Psoas muscle (tissue), 8 donors: ENCODE measurements around the gene TPO. TPM values are rescaled to one million over a fixed set of nuclear protein-coding genes. Genes with fewer than 3 reads are reported as not detected.

Experiments used
- ATAC-seq, 4 donors: fragments of 200-7000 bp; cut with Tn5 transposase; one replicate each; pipeline ENCODE4 v1.9.1; 2020; ENCODE audit warnings: moderate library complexity in 3 of 4, mild to moderate bottlenecking in 2 of 4
- DNase-seq, 2 donors: peaks; one replicate each; pipeline ENCODE4 v3.0.0-alpha.2; 2020
- H3K27ac ChIP-seq: fragments of 200-600 bp; one replicate; pipeline ENCODE4 v1.8.0; 2022
- H3K27me3 ChIP-seq, 3 donors: fragments of 200-600 bp in 1 of 3; one replicate each; pipeline versions ENCODE4 v1.6.1 to v1.8.0; 2013 to 2022; ENCODE audit warnings: low read length in 2 of 3, mild to moderate bottlenecking in 2 of 3, moderate library complexity in 1 of 3; ENCODE audit not compliant: insufficient read depth in 3 of 3
- H3K36me3 ChIP-seq, 2 donors: fragments of 200-600 bp in 1 of 2; one replicate each; pipeline versions ENCODE4 v1.6.1 to v1.8.0; 2013 to 2022; ENCODE audit warnings: low read depth in 1 of 2, mild to moderate bottlenecking in 1 of 2, moderate library complexity in 1 of 2; ENCODE audit not compliant: insufficient read depth in 1 of 2
- H3K4me1 ChIP-seq: fragments of 200-600 bp; one replicate; pipeline ENCODE4 v1.8.0; 2022
- H3K4me3 ChIP-seq: fragments of 200-600 bp; one replicate; pipeline ENCODE4 v1.8.0; 2022; ENCODE audit warnings: mild to moderate bottlenecking
- H3K9me3 ChIP-seq: fragments of 200-600 bp; one replicate; pipeline ENCODE4 v1.8.0; 2022
- WGBS, 3 donors: extraction: QIAGEN DNeasy Blood & Tissue Kit; methylation state at CpG; one replicate each; pipeline versions ENCODE4 v1.1.6 to v1.1.7; 2013; 5-methylcytosine and 5-hydroxymethylcytosine counted together
- intact Hi-C, 2 donors: fragments of 100-400 bp; cut with DNase I; formaldehyde crosslinking; loops; one replicate each; pipeline versions ENCODE4 v1.11.0 to v1.14.2; 2022
- polyA plus RNA-seq, 3 donors: library from polyadenylated mRNA; stranded (reverse); fragments of 200-250 nt; gene quantifications; one replicate each; pipeline ENCODE4 v1.2.3, GENCODE V29; 2013
- total RNA-seq, 4 donors: library from RNA; stranded (reverse); fragmentation: NEBNext Ultra II Directional in 2 of 4; extraction: Animal tissue kit (Norgen Biotek cat#: 25700) in 2 of 4; gene quantifications; one replicate each; pipeline versions ENCODE4 v1.2.1 to v1.2.4, GENCODE V29; 2021 to 2023
- TF ChIP-seq, protein P1 (sequence below): fragments of 200-600 bp; IDR thresholded peaks from one replicate; pipeline ENCODE4 v1.8.0; 2022; ENCODE audit warnings: antibody characterized with exemption
- donor health status: healthy with polysubstance abuse.
- donor health status: DM: no; HTN: no; CAD: no; lungs with moderate emphysema.
- donor health status: Bipolar disorder and iron deficiency.
- donor health status: healthy.
- donor health status: DM: yes; HTN: yes; CAD: no.
- donor health status: DM: no; HTN: no; CAD: no.
- donor health status: DM: no; HTN: no; CAD: no.
- donor health status: DM: yes; HTN: yes; CAD: no.

Gene TPO
- total and polyA plus RNA-seq, 7 donors = 2.1 to 4.5 (median 3.8) TPM

DNA sequence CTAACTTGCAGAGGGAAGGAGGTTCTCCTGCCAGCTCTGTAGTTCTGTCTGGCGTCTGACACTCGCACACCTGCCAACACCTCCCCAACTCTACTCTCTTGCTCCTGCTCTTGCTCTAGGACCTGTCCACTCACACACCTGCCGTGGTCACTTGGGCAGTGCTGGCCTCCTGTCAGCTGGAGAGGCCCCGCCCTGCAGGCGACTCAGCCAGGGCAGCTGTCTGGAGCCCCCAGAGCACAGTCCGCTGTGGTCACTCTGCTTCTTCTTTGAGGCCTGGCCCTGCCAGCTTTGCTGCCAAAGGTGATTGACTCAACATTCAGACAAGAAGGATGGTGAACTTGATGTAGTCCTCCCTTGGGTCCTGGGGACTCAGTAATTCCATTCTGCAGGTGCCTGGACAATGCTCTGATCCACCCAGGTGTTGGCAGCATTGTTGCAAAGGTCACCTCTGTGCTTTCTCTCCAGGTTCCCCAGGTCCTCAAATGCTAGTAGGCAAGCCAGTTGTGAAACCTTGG, 18.7 kb downstream of the TPO start:
- H3K4me3 ChIP-seq = no peak overlapping the region
- TF ChIP-seq, protein P1, sequence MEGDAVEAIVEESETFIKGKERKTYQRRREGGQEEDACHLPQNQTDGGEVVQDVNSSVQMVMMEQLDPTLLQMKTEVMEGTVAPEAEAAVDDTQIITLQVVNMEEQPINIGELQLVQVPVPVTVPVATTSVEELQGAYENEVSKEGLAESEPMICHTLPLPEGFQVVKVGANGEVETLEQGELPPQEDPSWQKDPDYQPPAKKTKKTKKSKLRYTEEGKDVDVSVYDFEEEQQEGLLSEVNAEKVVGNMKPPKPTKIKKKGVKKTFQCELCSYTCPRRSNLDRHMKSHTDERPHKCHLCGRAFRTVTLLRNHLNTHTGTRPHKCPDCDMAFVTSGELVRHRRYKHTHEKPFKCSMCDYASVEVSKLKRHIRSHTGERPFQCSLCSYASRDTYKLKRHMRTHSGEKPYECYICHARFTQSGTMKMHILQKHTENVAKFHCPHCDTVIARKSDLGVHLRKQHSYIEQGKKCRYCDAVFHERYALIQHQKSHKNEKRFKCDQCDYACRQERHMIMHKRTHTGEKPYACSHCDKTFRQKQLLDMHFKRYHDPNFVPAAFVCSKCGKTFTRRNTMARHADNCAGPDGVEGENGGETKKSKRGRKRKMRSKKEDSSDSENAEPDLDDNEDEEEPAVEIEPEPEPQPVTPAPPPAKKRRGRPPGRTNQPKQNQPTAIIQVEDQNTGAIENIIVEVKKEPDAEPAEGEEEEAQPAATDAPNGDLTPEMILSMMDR = no peak
- H3K4me1 ChIP-seq = no peaks in the 10 kb centered on the region
- no peaks in the 10 kb centered on the region for H3K36me3 ChIP-seq
- no peak overlapping the region for H3K27ac ChIP-seq
- H3K27me3 ChIP-seq = no peaks in the 10 kb centered on the region
- no peaks in the 10 kb centered on the region for H3K9me3 ChIP-seq
- intact Hi-C loops = no loop called here
- no peak for DNase-seq
- WGBS, 3 donors = 67 to 78% (median 73%) methylated on average over 6 of the region's 6 CpGs
- no peak for ATAC-seq

DNA sequence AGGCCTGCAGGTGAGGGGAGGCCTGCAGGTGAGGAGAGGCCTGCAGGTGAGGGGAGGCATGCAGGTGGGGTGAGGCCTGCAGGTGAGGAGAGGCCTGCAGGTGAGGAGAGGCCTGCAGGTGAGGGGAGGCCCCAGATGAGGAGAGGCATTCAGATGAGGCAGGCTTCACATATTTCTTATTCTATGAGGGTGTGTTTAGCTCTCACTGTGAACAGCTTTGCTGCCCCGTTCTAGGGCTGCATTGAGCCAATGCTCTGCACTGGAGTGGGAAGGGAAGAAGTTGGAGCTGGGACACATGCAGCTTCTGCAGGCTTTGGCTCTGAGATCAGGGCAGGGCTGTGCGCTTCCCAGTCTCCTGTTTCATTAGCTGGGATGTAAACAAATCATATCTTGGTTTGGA, 19.5 kb downstream of the TPO start:
- H3K27me3 ChIP-seq = no peaks in the 10 kb centered on the region
- intact Hi-C loops = no loop called here
- H3K9me3 ChIP-seq = no peaks in the 10 kb centered on the region
- no peak overlapping the region for H3K4me3 ChIP-seq
- ATAC-seq (no peak), DNase-seq (no peak)
- TF ChIP-seq, protein P1 = no peak
- no peaks in the 10 kb centered on the region for H3K36me3 ChIP-seq
- H3K27ac ChIP-seq = no peak overlapping the region
- no peaks in the 10 kb centered on the region for H3K4me1 ChIP-seq
- 83 to 98% (median 84%) methylated on average over 2 of the region's 2 CpGs for WGBS, 3 donors

DNA sequence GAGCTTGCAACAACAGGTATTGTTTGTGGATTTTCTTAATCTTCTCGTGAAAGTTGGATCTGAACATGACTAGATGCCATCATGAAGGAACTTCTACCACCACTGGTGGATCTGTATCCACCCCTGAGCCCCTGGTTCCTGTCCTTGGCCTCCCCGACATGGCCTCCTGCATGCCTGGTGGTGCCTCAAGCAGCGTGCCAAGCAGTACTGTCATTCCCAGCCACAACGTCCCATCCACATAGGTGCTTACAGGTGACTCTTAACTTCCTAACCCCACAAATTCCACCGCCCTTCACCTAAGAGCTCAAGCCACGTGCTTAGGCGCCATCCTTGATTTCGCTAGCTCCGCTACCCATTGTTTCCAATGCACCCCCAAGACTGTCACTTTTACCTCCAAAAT, 23.1 kb downstream of the TPO start:
- DNase-seq = no peak

DNA sequence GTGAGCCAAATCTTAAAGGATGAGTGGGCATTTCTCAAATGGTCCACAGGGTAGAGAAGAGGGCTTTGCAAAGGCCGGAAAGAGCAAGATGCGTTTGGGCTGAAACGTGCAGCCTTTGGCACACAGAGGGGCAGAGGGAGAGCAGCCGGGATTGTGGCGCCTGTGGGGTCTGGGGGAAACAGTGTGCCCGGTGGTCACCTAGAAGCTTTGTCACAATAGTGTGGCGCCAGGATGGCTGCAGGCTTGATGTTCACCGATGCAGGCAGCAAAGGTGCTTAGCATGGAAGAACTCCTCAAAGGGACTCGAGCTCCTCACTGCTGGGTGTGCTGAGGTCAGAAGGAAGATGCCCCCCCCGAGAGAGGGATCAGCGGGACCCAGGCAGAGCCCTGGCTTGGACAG, 23.8 kb downstream of the TPO start:
- Histone ChIP-seq H3K9me3 (no peaks in the 10 kb centered on the region), H3K27me3 (no peaks in the 10 kb centered on the region), H3K36me3 (no peaks in the 10 kb centered on the region), H3K27ac (no peak overlapping the region), H3K4me3 (no peak overlapping the region), H3K4me1 (no peaks in the 10 kb centered on the region)
- WGBS, 3 donors = 82 to 92% (median 88%) methylated on average over 11 of the region's 11 CpGs
- TF ChIP-seq, protein P1 = no peak
- ATAC-seq (no peak), DNase-seq (no peak)
- intact Hi-C loops = no loop called here

More for the DNA sequence above, 23.1 kb downstream of the TPO start:
- intact Hi-C loops = no loop called here
- Histone ChIP-seq H3K36me3 (no peaks in the 10 kb centered on the region), H3K27me3 (no peaks in the 10 kb centered on the region), H3K9me3 (no peaks in the 10 kb centered on the region), H3K4me3 (no peak overlapping the region), H3K4me1 (no peaks in the 10 kb centered on the region), H3K27ac (no peak overlapping the region)
- WGBS, 3 donors = 88 to 93% (median 89%) methylated on average over 9 of the region's 9 CpGs
- TF ChIP-seq, protein P1 = no peak
- no peak for ATAC-seq

DNA sequence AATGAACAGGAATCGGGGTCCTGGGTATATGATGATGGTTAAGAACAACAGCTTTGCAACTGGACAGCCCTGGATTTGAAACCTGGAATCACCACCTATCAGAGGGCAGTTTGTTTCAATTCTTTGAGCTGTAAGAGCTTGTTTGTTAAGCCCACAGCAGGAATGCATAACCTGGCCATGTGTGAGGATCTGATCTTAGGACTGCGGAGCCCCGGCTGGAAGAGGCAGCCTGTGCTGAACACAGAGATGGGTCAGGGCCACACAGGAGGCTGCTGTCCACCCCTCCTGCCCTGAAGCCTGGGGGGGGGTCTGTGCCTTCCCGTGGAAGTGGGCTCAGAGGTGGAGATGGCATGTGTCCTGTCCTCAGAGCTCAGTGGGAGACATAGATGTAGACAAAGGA, 24.3 kb downstream of the TPO start:
- intact Hi-C loops = no loop called here
- no peak for DNase-seq
- TF ChIP-seq, protein P1 = no peak
- Histone ChIP-seq H3K36me3 (no peaks in the 10 kb centered on the region), H3K4me3 (no peak overlapping the region), H3K27ac (no peak overlapping the region), H3K9me3 (no peaks in the 10 kb centered on the region), H3K4me1 (no peaks in the 10 kb centered on the region), H3K27me3 (no peaks in the 10 kb centered on the region)
- ATAC-seq = no peak
- 82 to 90% (median 84%) methylated on average over 4 of the region's 4 CpGs for WGBS, 3 donors
